BE2C (cell line): ENCODE measurements around the gene DOCK2.

Experiments used
- DNase-seq: peaks from one replicate; pipeline ENCODE4 v3.0.0-alpha.2; 2020
- H3K27me3 ChIP-seq: fragments of 250-450 bp; sonication (Bioruptor Pico); 2 replicates; pipeline ENCODE4 v1.5.1; 2020; ENCODE audit warnings: mild to moderate bottlenecking
- H3K36me3 ChIP-seq: fragments of 250-450 bp; sonication (Bioruptor Pico); 2 replicates; pipeline ENCODE4 v1.5.1; 2020; ENCODE audit warnings: mild to moderate bottlenecking
- H3K4me1 ChIP-seq: fragments of 250-450 bp; sonication (Bioruptor Pico); 2 replicates; pipeline ENCODE4 v1.5.1; 2020
- H3K4me3 ChIP-seq: 2 replicates; pipeline ENCODE4 v1.5.1; 2011; ENCODE audit warnings: low read depth, low read length
- H3K9me3 ChIP-seq: fragments of 250-450 bp; sonication (Bioruptor Pico); 2 replicates; pipeline ENCODE4 v1.5.1; 2020
- TF ChIP-seq, protein P1 (sequence below): IDR thresholded peaks from 2 replicates; pipeline ENCODE4 v1.5.1; 2012; ENCODE audit warnings: mild to moderate bottlenecking, low read depth, low read length

The DOCK2 gene

GRCh38 chr5:169921949-169922348, 284.9 kb downstream of the DOCK2 start:
- Histone ChIP-seq H3K4me1 (peaks cover 13% of the 10 kb centered on the region), H3K36me3 (no peaks in the 10 kb centered on the region), H3K4me3 (no peak overlapping the region), H3K9me3 (no peaks in the 10 kb centered on the region), H3K27me3 (no peaks in the 10 kb centered on the region)
- no peak for DNase-seq
- TF ChIP-seq, protein P1, sequence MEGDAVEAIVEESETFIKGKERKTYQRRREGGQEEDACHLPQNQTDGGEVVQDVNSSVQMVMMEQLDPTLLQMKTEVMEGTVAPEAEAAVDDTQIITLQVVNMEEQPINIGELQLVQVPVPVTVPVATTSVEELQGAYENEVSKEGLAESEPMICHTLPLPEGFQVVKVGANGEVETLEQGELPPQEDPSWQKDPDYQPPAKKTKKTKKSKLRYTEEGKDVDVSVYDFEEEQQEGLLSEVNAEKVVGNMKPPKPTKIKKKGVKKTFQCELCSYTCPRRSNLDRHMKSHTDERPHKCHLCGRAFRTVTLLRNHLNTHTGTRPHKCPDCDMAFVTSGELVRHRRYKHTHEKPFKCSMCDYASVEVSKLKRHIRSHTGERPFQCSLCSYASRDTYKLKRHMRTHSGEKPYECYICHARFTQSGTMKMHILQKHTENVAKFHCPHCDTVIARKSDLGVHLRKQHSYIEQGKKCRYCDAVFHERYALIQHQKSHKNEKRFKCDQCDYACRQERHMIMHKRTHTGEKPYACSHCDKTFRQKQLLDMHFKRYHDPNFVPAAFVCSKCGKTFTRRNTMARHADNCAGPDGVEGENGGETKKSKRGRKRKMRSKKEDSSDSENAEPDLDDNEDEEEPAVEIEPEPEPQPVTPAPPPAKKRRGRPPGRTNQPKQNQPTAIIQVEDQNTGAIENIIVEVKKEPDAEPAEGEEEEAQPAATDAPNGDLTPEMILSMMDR, result no peak

- TF ChIP-seq, protein P1, result no peak
- no peaks in the 10 kb centered on the region for H3K9me3 ChIP-seq
- no peak overlapping the region for H3K4me3 ChIP-seq
- no peak for DNase-seq
- H3K27me3 ChIP-seq, result no peaks in the 10 kb centered on the region
- no peaks in the 10 kb centered on the region for H3K36me3 ChIP-seq
- peaks cover 12% of the 10 kb centered on the region for H3K4me1 ChIP-seq
These were observed 285.4 kb downstream of the DOCK2 start for GRCh38 chr5:169922474-169922873.

DNA sequence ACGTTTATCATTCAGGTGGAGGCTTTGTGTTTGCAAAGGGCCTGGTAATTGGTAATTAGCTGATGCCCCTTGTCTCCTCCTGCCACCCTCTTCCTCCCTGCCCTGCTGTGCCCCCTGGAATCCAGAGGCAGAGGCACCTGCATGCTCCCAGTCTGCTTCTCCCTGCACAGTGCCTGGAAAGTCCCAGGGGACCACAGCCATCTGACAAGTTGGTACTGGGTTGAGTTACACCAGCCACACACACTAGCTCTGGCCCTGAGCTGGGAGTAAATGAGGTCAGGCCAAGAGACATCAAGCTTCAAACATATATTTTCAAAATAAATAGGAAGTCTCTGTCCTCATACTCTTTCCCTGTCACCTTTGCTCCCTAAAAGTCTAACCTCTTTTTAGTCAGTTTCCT, 286.9 kb downstream of the DOCK2 start:
- Histone ChIP-seq H3K9me3 (no peaks in the 10 kb centered on the region), H3K36me3 (no peaks in the 10 kb centered on the region), H3K27me3 (no peaks in the 10 kb centered on the region), H3K4me1 (peaks cover 9% of the 10 kb centered on the region), H3K4me3 (no peak overlapping the region)
- DNase-seq, result peak; percentile 86
- TF ChIP-seq, protein P1, result no peak

DNA sequence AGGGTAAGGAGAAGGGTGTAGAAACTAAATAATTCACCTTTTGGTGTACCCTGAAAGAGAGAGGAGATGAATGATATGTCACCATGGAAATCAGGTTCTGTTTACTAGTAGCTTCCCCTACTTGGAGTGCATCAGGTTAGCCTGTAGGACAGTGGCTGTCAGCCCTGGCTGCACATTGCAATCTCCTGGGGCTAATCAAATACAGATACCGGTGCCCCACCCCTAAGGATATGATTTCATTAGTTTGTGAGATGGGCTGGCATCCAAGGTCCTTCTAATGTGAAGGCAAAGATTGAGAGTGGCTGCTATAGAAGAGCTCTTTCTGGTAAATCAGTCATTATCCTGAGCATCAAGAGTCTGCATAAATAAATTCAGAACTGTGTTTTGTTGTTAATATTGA, 296.1 kb downstream of the DOCK2 start:
- TF ChIP-seq, protein P1, result no peak
- Histone ChIP-seq H3K9me3 (no peaks in the 10 kb centered on the region), H3K4me1 (peaks cover 15% of the 10 kb centered on the region), H3K4me3 (no peak overlapping the region), H3K36me3 (no peaks in the 10 kb centered on the region), H3K27me3 (no peaks in the 10 kb centered on the region)
- DNase-seq, result peak; percentile 58

DNA sequence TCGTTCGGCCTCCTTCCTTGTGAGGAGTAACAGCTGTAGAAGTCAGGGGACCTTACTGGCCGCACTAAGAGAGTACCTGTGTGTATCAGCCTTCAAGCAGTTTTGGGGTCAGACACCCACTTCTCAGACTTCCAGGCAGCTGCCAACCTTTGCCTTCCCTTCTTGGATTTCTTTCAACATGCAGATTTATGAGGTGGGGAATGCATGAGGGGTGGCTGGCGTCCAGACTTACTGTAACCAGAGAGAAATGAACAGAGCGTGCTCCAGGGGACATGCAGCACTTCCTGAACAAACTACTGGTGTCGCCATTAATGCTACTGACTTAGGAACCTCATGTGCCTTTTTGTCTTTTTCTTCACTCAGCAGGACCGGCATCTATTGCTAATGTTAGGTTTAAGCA, 296.5 kb downstream of the DOCK2 start:
- H3K27me3 ChIP-seq, result no peaks in the 10 kb centered on the region
- peaks cover 15% of the 10 kb centered on the region for H3K4me1 ChIP-seq
- no peaks in the 10 kb centered on the region for H3K36me3 ChIP-seq
- TF ChIP-seq, protein P1, result no peak
- H3K9me3 ChIP-seq, result no peaks in the 10 kb centered on the region
- no peak overlapping the region for H3K4me3 ChIP-seq
- peak; percentile 25 for DNase-seq

GRCh38 chr5:169934990-169935389, 297.9 kb downstream of the DOCK2 start:
- no peak overlapping the region for H3K4me3 ChIP-seq
- no peaks in the 10 kb centered on the region for H3K36me3 ChIP-seq
- TF ChIP-seq, protein P1, result no peak
- H3K27me3 ChIP-seq, result no peaks in the 10 kb centered on the region
- DNase-seq, result peak; percentile 11
- H3K4me1 ChIP-seq, result peaks cover 15% of the 10 kb centered on the region
- no peaks in the 10 kb centered on the region for H3K9me3 ChIP-seq
